Pulmonary artery endothelial cell (primary cell): ENCODE results near the gene ADCY2. TPM values are rescaled to one million over a fixed set of nuclear protein-coding genes. Genes with fewer than 3 reads are reported as not detected.

Source experiments
- DNase-seq: peaks from one replicate; pipeline ENCODE4 v3.0.0-alpha.2; 2011; ENCODE audit warnings: low read depth, low spot score
- total RNA-seq: library from RNA; depleted of rRNA; stranded (reverse); fragments of >200 nt; gene quantifications from 2 replicates; pipeline ENCODE4 v1.2.3, GENCODE V29; 2014

ADCY2 gene
- total RNA-seq, 1 donor from 2014 or later: not detected

- DNase-seq: no peak
Measured at GRCh38 chr5:7501061-7501460, 105.1 kb downstream of the ADCY2 start.

- DNase-seq: no peak
Measured at GRCh38 chr5:7503564-7503963, 107.6 kb downstream of the ADCY2 start.

- no peak for DNase-seq
Measured at GRCh38 chr5:7515284-7515914, 119.5 kb downstream of the ADCY2 start.

DNA sequence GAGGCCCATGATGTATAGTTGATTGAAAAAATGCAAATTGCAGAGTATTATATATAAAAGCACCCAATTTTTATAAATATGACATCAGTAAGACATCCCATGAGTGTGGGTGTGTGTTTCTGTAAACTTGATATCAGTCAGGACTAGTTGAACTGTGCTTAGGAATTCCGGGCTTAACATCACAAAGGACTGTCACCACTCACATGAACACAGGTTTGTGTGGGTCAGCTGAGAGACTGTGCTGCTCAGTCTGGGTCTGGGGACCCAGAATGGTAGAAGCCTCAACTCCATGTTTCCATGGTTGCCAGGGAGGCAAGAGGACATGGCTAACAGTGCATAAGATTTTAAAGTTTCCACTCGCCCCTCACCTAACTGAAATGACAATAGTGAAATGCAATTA is 120.3 kb downstream of the ADCY2 start:
- DNase-seq: no peak

DNA sequence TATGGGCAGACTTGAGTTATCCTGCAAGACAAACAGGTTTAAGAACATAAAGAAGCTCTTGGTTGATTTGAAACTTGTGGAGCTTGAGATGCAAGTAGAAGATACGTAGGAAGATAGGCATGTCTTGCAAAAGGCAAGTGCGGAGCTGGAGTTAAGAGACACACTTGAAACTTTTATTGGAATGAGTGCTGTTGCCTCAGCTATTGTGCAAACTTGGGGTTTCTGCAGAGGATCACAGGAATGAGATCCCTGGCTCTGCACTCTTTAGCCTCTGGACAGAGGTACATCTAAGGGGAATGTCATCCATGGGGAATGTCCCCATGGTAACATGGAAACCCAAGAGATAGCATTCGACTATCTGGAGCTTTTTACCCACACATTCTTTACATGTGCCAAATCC is 121.1 kb downstream of the ADCY2 start:
- DNase-seq: no peak

DNA sequence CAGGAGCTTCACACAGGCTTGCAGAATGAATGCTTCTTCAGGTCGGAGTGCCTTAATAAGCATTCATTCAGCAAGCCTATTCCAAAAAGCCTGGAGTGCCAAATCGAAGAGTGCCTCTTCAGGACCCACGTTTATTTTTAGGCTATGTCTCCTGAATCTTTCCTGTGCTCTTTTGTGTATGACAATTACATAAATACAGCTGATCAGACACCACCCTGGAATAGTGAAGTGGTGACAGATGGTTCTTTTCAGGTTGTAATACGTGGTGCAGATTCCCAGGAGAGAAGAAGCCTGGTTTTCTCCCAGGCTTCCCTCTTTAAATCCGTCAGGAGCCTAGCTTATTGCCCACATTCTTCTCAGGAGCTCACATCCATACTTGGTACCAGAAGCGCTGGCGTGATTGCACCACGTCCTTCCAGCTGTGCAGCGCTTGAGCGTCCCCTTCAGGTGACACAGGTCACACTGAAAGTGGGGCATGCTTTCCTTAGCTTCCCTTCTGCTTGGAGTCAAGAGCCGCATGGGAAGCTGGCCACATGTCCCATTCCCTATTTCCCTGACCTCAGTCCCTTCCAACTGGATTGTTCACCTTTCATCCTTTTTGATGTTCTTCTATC is 123.1 kb downstream of the ADCY2 start:
- no peak for DNase-seq

DNA sequence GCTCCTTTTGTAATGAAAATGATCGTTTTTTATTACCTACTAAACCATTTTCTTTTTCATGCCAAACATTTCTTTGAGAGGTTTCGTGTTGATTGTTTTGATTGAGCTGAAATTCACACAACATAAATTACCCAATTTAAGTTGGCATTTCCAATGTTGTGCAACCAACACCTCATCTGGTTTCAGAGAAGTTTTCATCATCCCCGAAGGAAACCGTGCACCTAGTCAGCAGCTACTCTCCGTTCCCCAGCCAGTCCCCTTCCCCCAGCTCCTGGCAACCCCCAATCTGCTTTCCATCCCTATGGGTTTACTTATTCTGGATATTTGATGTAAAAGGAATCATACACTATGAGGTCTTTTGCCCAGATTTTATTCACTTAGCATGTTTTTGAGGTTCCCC is 123.6 kb downstream of the ADCY2 start:
- DNase-seq: no peak

DNA sequence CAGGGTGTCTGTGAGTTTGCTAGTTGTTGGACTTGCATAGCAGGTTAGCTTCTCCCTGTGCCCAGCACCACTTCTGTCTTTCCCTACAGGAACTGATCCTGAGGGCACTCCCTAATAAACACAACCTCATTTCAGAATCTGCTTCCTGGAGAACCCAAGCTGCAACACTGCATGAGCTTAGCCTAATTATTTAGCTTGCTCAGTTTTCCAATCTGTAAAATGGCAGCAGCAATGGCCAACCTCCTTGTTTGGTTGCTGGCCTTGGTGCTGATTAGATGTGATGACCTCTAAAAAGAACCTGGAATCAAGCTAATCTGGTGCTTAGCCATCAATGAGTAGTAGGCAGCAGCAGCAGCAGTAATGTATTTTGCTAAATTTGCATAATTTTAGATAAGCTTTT is 133.9 kb downstream of the ADCY2 start:
- DNase-seq: no peak

GRCh38 chr5:7533941-7534340 is 138.0 kb downstream of the ADCY2 start:
- no peak for DNase-seq

- no peak for DNase-seq
Measured at GRCh38 chr5:7534505-7534904, 138.6 kb downstream of the ADCY2 start.

DNA sequence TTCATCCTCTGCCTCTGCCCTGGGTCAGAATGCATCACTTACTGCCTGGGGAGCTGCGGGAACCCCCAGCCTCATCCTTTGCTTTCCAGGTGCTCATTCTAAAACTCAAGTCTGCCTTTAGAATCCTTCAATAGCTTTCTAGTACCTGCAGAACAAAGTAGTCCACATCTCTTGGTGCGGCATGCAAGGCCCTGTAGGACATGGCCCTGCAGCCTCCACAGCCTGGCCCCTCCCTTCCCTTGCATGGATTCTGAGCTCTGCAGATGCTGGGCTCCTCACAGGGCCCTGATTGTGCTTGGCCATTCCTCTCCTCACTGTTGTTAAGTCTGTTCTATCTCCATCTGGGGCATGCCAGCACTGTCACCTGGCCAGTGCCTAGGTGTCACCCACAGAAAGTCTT is 141.6 kb downstream of the ADCY2 start:
- DNase-seq: no peak

GRCh38 chr5:7539571-7539970 is 143.6 kb downstream of the ADCY2 start:
- no peak for DNase-seq

DNA sequence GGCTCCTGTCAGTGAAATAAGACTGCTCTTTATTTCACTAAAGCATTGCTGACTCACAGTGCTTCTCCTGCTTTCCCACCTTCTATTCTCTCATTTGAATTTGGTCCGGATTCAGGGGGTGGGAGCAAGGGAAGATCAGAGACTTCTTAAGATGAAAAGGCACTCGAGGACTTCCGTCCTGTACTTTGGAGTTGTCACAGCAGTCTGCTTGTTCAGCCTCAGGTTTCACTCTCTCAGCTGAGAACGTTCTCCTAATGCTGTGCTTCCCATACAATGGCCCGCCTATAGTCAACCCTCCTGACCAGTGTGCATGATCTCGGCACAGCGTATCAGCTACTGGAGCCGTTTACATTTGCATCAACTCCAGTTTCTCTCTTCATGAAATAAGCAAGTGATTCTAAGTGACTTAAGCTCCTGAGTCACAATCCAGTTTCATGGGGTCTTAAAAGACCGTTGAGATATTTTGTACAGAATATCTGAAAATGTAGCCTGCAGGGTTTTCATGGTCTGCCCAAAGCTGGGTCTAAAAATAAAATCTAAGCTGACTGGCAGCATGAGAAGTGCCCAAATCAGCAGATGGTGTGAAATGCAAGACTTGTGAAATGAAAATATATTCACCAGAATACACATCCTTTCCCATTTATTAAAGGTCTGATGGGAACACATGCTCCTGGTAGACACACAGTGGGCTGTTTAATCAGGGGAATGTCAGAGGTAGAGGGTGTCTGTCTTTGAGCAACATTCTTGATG is 145.0 kb downstream of the ADCY2 start:
- DNase-seq: no peak

GRCh38 chr5:7541898-7542297 is 146.0 kb downstream of the ADCY2 start:
- no peak for DNase-seq

- DNase-seq: no peak
Measured at GRCh38 chr5:7546555-7546954, 150.6 kb downstream of the ADCY2 start.

- DNase-seq: no peak
Measured at GRCh38 chr5:7548596-7548995, 152.7 kb downstream of the ADCY2 start.

GRCh38 chr5:7565559-7565958 is 169.6 kb downstream of the ADCY2 start:
- DNase-seq: no peak

GRCh38 chr5:7576023-7576715 is 180.2 kb downstream of the ADCY2 start:
- no peak for DNase-seq

DNA sequence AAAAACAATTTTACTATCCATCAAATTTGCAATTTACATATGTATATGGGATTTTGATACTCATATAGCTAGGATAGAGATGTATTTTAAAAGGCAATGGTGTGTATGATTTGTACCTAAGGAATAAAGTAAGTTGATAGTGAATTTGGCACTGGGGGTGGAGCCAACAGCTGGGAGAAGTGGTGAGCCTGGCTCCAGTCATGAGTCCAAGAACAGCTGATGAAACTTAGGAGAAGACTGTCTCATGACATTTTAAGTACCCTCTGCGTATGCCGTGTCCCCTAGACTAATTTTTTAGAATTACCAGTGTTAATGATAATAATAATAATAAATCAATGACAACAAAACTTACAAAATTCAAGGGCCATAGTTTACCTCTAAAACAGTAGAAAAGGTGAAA is 181.4 kb downstream of the ADCY2 start:
- DNase-seq: no peak

DNA sequence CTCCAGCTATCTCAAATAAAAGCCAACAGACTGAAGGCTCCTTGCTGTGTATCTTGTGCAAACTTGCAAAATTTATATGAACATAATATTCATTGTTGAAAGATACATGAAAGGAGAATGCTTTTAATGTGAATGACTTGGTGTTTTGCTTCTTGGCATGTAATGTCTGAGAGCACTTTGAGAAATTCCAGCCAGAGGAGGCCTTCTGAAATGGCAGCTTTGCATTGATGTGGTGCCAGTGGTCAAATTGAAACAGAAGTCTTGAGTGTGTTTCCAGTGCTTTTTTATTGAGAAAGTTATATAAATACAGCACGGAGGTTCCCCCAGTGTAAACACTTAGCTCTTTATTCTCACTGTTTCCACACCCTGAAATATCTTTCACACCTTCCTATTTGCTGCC is 182.1 kb downstream of the ADCY2 start:
- DNase-seq: no peak

- DNase-seq: no peak
Measured at GRCh38 chr5:7584749-7585148, 188.8 kb downstream of the ADCY2 start.

GRCh38 chr5:7585807-7586206 is 189.9 kb downstream of the ADCY2 start:
- DNase-seq: no peak
